Endothelial cell (in vitro differentiated cells): Measurements from ENCODE around the gene CMTM8. TPM values are rescaled to one million over a fixed set of nuclear protein-coding genes. Genes with fewer than 3 reads are reported as not detected.

Experiments used
- DNase-seq: peaks from one replicate; pipeline ENCODE4 v3.0.0; 2021; ENCODE audit warnings: low spot score
- H3K27ac Mint-ChIP-seq: one replicate; pipeline ENCODE4 v1.8.0; 2021; ENCODE audit warnings: mixed read lengths, inconsistent platforms; ENCODE audit not compliant: unreplicated experiment
- H3K27me3 Mint-ChIP-seq: one replicate; pipeline ENCODE4 v1.8.0; 2021; ENCODE audit warnings: mild to moderate bottlenecking, moderate library complexity, mixed read lengths, inconsistent platforms; ENCODE audit not compliant: unreplicated experiment
- H3K36me3 Mint-ChIP-seq: one replicate; pipeline ENCODE4 v1.8.0; 2021; ENCODE audit warnings: mild to moderate bottlenecking, low read depth, mixed read lengths, inconsistent platforms; ENCODE audit not compliant: unreplicated experiment
- H3K4me1 Mint-ChIP-seq: one replicate; pipeline ENCODE4 v1.8.0; 2021; ENCODE audit warnings: mild to moderate bottlenecking, mixed read lengths, inconsistent platforms; ENCODE audit not compliant: unreplicated experiment
- H3K4me3 Mint-ChIP-seq: one replicate; pipeline ENCODE4 v1.8.0; 2021; ENCODE audit warnings: mild to moderate bottlenecking, mixed read lengths, inconsistent platforms; ENCODE audit not compliant: unreplicated experiment
- H3K9me3 Mint-ChIP-seq: one replicate; pipeline ENCODE4 v1.8.0; 2021; ENCODE audit warnings: mixed read lengths, inconsistent platforms; ENCODE audit not compliant: unreplicated experiment
- total RNA-seq: library from RNA; stranded (reverse); fragmentation: NEBNext Ultra II Directional; extraction: Animal tissue kit (Norgen Biotek cat#: 25700); gene quantifications from one replicate; pipeline ENCODE4 v1.2.1, GENCODE V29; 2021; ENCODE audit not compliant: unreplicated experiment
- TF ChIP-seq, protein P1 (sequence below): fragments of 200-600 bp; sonication (generic); IDR thresholded peaks from one replicate; pipeline ENCODE4 v1.5.0; 2021; ENCODE audit warnings: antibody characterized with exemption; ENCODE audit not compliant: unreplicated experiment

Gene CMTM8
- total RNA-seq, 1 donor from 2014 or later: 16.2 TPM

GRCh38 chr3:32195995-32196540 lies 42.4 kb upstream of the CMTM8 start:
- Mint-ChIP-seq H3K36me3 (no peaks in the 10 kb centered on the region), H3K4me3 (no peak overlapping the region), H3K4me1 (peaks cover 24% of the 10 kb centered on the region), H3K27ac (no peak overlapping the region), H3K27me3 (peaks cover 11% of the 10 kb centered on the region), H3K9me3 (no peaks in the 10 kb centered on the region)
- DNase-seq: no peak
- TF ChIP-seq, protein P1, sequence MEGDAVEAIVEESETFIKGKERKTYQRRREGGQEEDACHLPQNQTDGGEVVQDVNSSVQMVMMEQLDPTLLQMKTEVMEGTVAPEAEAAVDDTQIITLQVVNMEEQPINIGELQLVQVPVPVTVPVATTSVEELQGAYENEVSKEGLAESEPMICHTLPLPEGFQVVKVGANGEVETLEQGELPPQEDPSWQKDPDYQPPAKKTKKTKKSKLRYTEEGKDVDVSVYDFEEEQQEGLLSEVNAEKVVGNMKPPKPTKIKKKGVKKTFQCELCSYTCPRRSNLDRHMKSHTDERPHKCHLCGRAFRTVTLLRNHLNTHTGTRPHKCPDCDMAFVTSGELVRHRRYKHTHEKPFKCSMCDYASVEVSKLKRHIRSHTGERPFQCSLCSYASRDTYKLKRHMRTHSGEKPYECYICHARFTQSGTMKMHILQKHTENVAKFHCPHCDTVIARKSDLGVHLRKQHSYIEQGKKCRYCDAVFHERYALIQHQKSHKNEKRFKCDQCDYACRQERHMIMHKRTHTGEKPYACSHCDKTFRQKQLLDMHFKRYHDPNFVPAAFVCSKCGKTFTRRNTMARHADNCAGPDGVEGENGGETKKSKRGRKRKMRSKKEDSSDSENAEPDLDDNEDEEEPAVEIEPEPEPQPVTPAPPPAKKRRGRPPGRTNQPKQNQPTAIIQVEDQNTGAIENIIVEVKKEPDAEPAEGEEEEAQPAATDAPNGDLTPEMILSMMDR: no peak

DNA sequence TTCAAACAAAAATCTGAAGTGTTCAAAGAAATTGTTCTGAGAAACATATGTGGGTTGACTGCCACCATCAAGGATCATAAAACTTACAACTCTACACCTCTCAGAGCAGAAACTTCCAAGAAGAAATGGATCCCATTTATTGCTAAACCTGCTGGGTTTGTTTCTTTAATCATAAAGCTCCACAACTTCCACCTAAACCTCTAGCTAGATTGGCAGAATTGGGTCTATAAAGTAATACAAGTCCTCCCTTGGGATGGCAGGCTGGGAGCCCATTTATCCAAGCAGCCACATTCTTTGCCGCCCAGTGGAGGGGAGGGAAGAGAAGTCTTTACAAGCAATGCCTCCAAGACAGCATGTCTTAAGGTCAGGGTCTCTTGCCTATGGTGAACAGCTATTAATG lies 40.5 kb upstream of the CMTM8 start:
- TF ChIP-seq, protein P1: no peak
- Mint-ChIP-seq H3K27ac (no peak overlapping the region), H3K4me1 (peaks cover 31% of the 10 kb centered on the region), H3K4me3 (no peak overlapping the region), H3K27me3 (peaks cover 10% of the 10 kb centered on the region), H3K36me3 (no peaks in the 10 kb centered on the region), H3K9me3 (no peaks in the 10 kb centered on the region)
- DNase-seq: no peak

GRCh38 chr3:32198714-32199113 lies 39.8 kb upstream of the CMTM8 start:
- TF ChIP-seq, protein P1: no peak
- H3K4me1 Mint-ChIP-seq: peaks cover 31% of the 10 kb centered on the region
- H3K9me3 Mint-ChIP-seq: no peaks in the 10 kb centered on the region
- no peak overlapping the region for H3K27ac Mint-ChIP-seq
- H3K36me3 Mint-ChIP-seq: no peaks in the 10 kb centered on the region
- H3K27me3 Mint-ChIP-seq: peaks cover 10% of the 10 kb centered on the region
- H3K4me3 Mint-ChIP-seq: no peak overlapping the region
- DNase-seq: no peak

DNA sequence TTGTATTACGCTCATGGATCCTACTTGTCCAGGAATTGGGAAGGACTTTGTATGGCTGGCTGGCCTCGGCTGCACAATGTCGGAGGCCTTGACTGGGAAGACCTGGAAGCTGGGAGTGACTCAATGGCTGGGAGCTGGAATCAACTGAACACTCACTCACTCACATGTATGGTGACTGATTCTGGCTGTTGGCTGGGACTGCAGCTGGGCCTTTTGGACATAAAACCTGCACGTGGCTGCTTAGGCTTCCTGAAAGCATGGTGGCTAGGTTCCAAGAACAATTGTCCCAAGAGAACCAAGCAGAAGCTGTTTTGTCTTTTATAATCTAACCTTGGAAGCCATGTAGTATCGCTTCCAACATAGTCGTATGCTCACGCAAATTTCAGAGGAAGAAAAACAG lies 38.0 kb upstream of the CMTM8 start:
- no peak for DNase-seq
- H3K4me3 Mint-ChIP-seq: no peak overlapping the region
- no peaks in the 10 kb centered on the region for H3K36me3 Mint-ChIP-seq

More for the DNA sequence above, 38.0 kb upstream of the CMTM8 start:
- peaks cover 10% of the 10 kb centered on the region for H3K27me3 Mint-ChIP-seq
- no peaks in the 10 kb centered on the region for H3K9me3 Mint-ChIP-seq
- TF ChIP-seq, protein P1: no peak
- H3K27ac Mint-ChIP-seq: no peak overlapping the region
- peaks cover 20% of the 10 kb centered on the region for H3K4me1 Mint-ChIP-seq
